AG04450 (cell line): ENCODE data around the gene DDX1. TPM values are rescaled to one million over a fixed set of nuclear protein-coding genes. Genes with fewer than 3 reads are reported as not detected.

ENCODE experiments used
- CTCF ChIA-PET: fragments of 300-600, 350-600 bp; formaldehyde crosslinking; extraction: SDS; loops from one replicate; lab custom pipeline; 2022; ENCODE audit warnings: antibody characterized with exemption, inconsistent platforms; lab: Charles Lee
- POLR2A ChIA-PET: fragments of 350-600 bp; formaldehyde crosslinking; extraction: SDS; loops from one replicate; lab custom pipeline; 2021; ENCODE audit warnings: antibody characterized with exemption, inconsistent platforms; lab: Yijun Ruan, JAX
- DNase-seq: peaks from one replicate; pipeline ENCODE4 v3.0.0-alpha.2; 2011; ENCODE audit warnings: low read depth, low spot score
- H3K27ac ChIP-seq: one replicate; pipeline ENCODE4 v1.5.1; 2012; ENCODE audit warnings: low read depth, low read length, control low read depth
- H3K27me3 ChIP-seq: one replicate; pipeline ENCODE4 v1.6.0; 2012; ENCODE audit warnings: low read length; ENCODE audit not compliant: control insufficient read depth, insufficient read depth
- H3K4me3 ChIP-seq: 2 replicates; pipeline ENCODE4 v1.5.1; 2011; ENCODE audit warnings: mild to moderate bottlenecking, low read depth, low read length, control low read depth
- H3K9me3 ChIP-seq: 2 replicates; pipeline ENCODE4 v1.5.1; 2012; ENCODE audit warnings: low read length; ENCODE audit not compliant: control insufficient read depth, insufficient read depth
- polyA plus RNA-seq: library from polyadenylated mRNA; depleted of rRNA; stranded (reverse); fragments of >200 nt; gene quantifications from 2 replicates; pipeline ENCODE4 v1.2.3, GENCODE V29; 2011
- TF ChIP-seq, protein P1 (sequence below): IDR thresholded peaks from 2 replicates; pipeline ENCODE4 v1.5.1; 2011; ENCODE audit warnings: low read depth, low read length, control low read depth, inconsistent platforms

Gene DDX1
- polyA plus RNA-seq, 1 experiment = 171 TPM

DNA sequence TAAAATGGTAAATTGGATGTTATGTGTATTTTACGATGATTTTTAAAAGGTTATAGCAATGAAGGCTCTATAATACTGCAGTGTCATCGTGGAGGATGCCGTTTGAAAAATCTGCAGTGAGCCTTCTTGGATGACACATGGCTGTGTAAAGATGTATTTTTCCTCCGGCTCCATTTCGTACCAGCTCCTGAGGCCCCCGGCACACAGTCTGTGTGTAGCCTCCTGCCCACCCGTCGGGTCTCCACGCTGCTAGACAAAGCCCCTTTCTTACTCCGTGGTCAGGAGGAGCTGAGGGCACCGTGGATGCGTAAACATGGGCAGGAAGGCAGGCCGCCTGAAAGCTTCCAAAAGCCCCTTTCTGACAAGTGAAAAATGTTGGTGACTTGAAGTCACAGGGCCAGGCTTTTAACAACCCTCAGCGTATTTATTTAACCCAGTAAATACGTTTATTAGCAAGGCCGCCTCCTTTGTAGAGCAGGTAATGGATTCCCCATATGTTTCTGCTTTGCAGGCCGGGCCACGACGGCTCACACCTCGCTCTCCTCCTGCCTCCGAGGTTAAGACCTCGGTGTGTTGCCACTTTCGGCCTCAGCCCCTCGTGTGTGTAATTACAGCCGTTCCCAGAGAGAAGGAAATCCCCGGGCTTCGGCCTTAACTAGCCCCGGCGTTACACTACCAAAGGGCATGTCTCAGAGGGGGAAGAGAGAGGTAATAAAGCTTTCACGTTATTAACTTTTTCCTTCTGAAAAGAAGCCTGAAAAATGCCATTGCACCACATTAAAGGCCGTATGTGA lies 72.8 kb downstream of the DDX1 start:
- ChIA-PET POLR2A (no interaction called here), CTCF (no interaction called here)
- Histone ChIP-seq H3K27me3 (peaks cover 2% of the 10 kb centered on the region), H3K9me3 (no peaks in the 10 kb centered on the region; the same call in 1 of the 2 replicates), H3K27ac (no peak overlapping the region), H3K4me3 (no peak overlapping the region)
- DNase-seq = no peak
- TF ChIP-seq, protein P1, sequence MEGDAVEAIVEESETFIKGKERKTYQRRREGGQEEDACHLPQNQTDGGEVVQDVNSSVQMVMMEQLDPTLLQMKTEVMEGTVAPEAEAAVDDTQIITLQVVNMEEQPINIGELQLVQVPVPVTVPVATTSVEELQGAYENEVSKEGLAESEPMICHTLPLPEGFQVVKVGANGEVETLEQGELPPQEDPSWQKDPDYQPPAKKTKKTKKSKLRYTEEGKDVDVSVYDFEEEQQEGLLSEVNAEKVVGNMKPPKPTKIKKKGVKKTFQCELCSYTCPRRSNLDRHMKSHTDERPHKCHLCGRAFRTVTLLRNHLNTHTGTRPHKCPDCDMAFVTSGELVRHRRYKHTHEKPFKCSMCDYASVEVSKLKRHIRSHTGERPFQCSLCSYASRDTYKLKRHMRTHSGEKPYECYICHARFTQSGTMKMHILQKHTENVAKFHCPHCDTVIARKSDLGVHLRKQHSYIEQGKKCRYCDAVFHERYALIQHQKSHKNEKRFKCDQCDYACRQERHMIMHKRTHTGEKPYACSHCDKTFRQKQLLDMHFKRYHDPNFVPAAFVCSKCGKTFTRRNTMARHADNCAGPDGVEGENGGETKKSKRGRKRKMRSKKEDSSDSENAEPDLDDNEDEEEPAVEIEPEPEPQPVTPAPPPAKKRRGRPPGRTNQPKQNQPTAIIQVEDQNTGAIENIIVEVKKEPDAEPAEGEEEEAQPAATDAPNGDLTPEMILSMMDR = no peak

DNA sequence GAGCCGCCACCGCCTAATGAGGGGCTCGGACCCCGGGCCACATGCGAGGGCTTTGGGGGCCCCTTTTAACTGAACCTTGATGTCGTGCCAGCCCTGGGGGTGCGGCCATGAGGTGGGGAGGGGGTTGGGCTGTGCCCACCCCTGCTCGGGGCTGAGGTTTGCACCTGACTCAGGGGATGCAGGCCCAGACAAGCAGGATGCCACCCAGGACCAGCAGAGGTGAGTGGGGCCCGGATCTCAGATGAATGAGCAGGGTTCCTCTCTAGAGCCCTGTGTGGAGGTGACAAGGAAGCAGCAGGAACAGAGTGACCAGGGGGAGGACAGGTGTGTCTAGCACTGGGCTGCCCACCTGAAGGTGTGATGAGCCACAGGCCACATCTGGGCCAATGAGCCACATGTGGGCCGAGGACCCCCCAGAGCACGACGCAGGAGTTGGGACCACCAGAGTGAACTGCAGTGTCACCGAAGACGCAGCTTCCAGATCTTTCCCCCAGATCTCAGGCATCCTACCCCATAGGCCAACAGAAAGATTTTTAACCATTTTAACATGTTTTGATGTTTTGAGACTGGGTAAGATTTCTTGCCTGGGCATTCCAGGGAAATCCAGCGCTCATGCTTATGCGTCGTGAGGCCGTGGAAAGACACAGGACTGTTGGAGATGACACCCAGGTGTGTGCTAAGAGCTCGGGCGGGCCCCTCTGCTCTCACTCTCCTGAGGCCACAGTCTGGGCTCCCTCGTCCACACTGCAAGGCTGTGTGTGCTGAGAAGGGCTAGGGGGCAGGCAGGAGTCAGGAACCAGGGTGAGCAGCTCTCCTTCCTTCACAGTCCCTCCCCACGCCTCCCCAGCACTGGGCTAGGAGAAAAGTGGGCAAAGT lies 73.6 kb downstream of the DDX1 start:
- ChIA-PET CTCF (no interaction called here), POLR2A (no interaction called here)
- Histone ChIP-seq H3K27me3 (peaks cover 2% of the 10 kb centered on the region), H3K27ac (no peak overlapping the region), H3K4me3 (no peak overlapping the region), H3K9me3 (no peaks in the 10 kb centered on the region; the same call in 1 of the 2 replicates)
- no peak for DNase-seq
- TF ChIP-seq, protein P1 = no peak

DNA sequence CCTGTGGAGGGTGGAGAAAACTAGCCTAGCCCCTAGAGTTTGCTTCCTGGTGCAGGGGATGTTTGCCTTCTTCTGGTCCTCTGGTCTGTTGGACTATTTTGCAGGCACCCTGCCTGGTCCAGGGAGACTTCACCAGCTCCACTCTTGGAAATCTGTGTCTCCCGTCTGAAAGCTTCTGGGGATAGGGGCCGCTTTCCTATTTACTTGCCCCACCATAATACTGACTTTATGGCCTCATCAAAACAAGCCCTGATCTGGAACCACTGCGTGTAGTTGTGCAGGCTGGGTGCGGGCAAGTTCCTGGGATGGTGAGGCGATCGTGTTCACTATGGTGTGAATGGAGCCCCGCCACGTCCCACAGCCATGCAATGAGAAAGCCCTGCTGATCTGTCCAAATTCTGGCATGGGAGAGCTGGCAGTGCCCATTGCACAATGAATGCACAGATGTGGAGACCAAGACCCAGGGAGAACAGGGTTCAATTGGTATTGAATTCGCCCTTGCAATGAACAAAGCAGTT lies 74.3 kb downstream of the DDX1 start:
- ChIA-PET POLR2A (no interaction called here), CTCF (no interaction called here)
- no peak for DNase-seq
- Histone ChIP-seq H3K27ac (no peak overlapping the region), H3K9me3 (no peaks in the 10 kb centered on the region; the same call in 1 of the 2 replicates), H3K4me3 (no peak overlapping the region), H3K27me3 (peaks cover 2% of the 10 kb centered on the region)
- TF ChIP-seq, protein P1 = no peak

DNA sequence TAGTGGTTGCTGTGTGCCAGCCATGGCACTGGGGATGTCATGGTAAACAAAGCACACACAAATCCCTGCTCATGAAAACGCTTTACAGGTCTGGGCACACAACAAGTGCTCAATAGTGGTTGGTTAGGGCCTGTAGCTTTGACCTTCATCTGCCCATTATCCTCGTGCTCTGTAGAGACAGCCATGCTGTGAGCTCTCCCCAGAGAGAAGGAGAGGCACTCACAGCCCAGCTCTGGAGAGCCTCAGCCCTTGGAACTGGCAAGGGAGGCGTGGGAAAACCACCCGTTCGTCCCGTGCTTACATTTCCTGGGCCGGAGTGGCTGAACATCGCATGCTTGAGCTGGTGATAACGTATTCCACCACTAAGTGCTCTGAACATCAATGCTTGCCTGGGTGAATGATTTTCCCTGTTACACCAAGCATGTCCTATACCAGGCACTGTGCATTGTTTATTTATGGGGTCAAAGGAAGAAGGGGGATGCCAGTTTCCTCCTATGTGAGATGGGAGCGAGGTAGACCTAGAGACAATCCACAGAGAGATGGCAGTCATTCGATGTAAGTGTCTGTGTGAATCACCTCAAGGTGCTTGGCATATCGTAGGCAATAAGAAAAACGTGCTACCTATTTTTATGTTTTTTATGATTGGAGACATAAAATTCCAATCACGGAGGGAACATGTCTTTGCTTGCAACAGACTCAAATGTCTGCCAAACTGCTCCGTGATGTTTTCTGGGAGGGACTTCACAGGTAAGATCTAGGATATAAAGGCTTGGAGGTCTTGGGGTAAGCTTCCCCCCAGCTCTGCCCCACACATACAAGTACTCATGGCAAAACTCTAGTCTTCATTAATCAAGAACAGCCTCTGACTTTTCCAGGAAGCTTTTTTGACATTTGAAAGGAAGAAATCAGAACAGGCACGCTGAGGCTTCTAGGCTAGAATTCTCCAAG lies 75.5 kb downstream of the DDX1 start:
- peaks cover 2% of the 10 kb centered on the region for H3K27me3 ChIP-seq
- ChIA-PET CTCF (no interaction called here), POLR2A (no interaction called here)
- no peaks in the 10 kb centered on the region; the same call in 1 of the 2 replicates for H3K9me3 ChIP-seq
- TF ChIP-seq, protein P1 = no peak
- no peak for DNase-seq
- no peak overlapping the region for H3K27ac ChIP-seq
- H3K4me3 ChIP-seq = no peak overlapping the region
